OCI-LY3 (cell line): ENCODE results near the gene INTS3.
"Not testable (repeated sequence)": the region's sequence is repeated elsewhere in the genome, so short reads cannot be mapped to it uniquely, and the experiment has no call there.

Experiments used
- H2AFZ ChIP-seq: fragments of 200-600, 300-600 bp; shearing (Covaris generic); 2 replicates; pipeline ENCODE4 v1.6.0; 2014; ENCODE audit warnings: antibody characterized with exemption, low read depth, low read length
- H3K27ac ChIP-seq: fragments of 200-600, 300-600 bp; sonication (generic); 2 replicates; pipeline ENCODE4 v1.5.1; 2014; ENCODE audit warnings: mild to moderate bottlenecking, low read length, moderate library complexity, mixed read lengths
- H3K27me3 ChIP-seq: fragments of 200-600, 300-600 bp; sonication (generic); 2 replicates; pipeline ENCODE4 v1.6.1; 2014; ENCODE audit warnings: low read depth, low read length, mixed read lengths
- H3K36me3 ChIP-seq: fragments of 200-600, 300-600 bp; sonication (generic); replicated peaks from 2 replicates; pipeline ENCODE3; 2014; ENCODE audit warnings: low read depth, low read length, mixed read lengths
- H3K4me1 ChIP-seq: fragments of 300-600, 200-600 bp; sonication (generic); 2 replicates; pipeline ENCODE4 v1.6.1; 2014; ENCODE audit warnings: low read length, mixed read lengths
- H3K4me2 ChIP-seq: fragments of 200-600, 300-600 bp; sonication (generic); 2 replicates; pipeline ENCODE4 v1.6.1; 2014; ENCODE audit warnings: low read length, mixed read lengths
- H3K4me3 ChIP-seq: fragments of 300-600, 200-600 bp; sonication (generic); 2 replicates; pipeline ENCODE4 v1.5.1; 2014; ENCODE audit warnings: antibody characterized with exemption, mild to moderate bottlenecking, low read length, moderate library complexity
- H3K79me2 ChIP-seq: fragments of 300-600, 200-600 bp; shearing (Covaris generic); 2 replicates; pipeline ENCODE4 v1.6.1; 2014; ENCODE audit warnings: mild to moderate bottlenecking, low read length, mixed read lengths
- H3K9ac ChIP-seq: fragments of 300-600, 200-600 bp; shearing (Covaris generic); 2 replicates; pipeline ENCODE4 v1.6.0; 2014; ENCODE audit warnings: mild to moderate bottlenecking, low read length, moderate library complexity
- H3K9me3 ChIP-seq: fragments of 200-600, 300-600 bp; shearing (Covaris generic); 2 replicates; pipeline ENCODE4 v1.6.1; 2014; ENCODE audit warnings: low read length, mixed read lengths; ENCODE audit not compliant: insufficient read depth
- H4K20me1 ChIP-seq: fragments of 200-600, 300-600 bp; sonication (generic); 2 replicates; pipeline ENCODE4 v1.6.1; 2016; ENCODE audit warnings: low read length, mixed read lengths; ENCODE audit not compliant: insufficient read depth
- CTCF ChIP-seq: fragments of 200-600, 300-600 bp; sonication (generic); IDR thresholded peaks from 2 replicates; pipeline ENCODE4 v1.5.1; 2014; ENCODE audit warnings: antibody characterized with exemption, low read length, low read depth
- EZH2phosphoT487 ChIP-seq: fragments of 200-600 bp; shearing (Covaris generic); IDR thresholded peaks from 2 replicates; pipeline ENCODE4 v1.6.1; 2018; ENCODE audit warnings: antibody characterized with exemption, mixed run types, low read depth

Gene INTS3

GRCh38 chr1:153698923-153699714 is 28.7 kb upstream of the INTS3 start:
- Histone ChIP-seq H3K4me3 (no peak overlapping the region), H3K79me2 (no peaks in the 10 kb centered on the region), H3K4me2 (no peak overlapping the region), H3K27ac (no peak overlapping the region), H3K9me3 (no peaks in the 10 kb centered on the region), H2AFZ (no peak overlapping the region), H3K4me1 (no peaks in the 10 kb centered on the region), H4K20me1 (no peaks in the 10 kb centered on the region), H3K9ac (no peak overlapping the region), H3K27me3 (no peaks in the 10 kb centered on the region), H3K36me3 (no peaks in the 10 kb centered on the region)
- TF ChIP-seq EZH2phosphoT487 (no peak), CTCF (no peak)

- Histone ChIP-seq H2AFZ (no peak overlapping the region), H3K27ac (no peak overlapping the region)
Observed at GRCh38 chr1:153699768-153700167, 28.1 kb upstream of the INTS3 start.

DNA sequence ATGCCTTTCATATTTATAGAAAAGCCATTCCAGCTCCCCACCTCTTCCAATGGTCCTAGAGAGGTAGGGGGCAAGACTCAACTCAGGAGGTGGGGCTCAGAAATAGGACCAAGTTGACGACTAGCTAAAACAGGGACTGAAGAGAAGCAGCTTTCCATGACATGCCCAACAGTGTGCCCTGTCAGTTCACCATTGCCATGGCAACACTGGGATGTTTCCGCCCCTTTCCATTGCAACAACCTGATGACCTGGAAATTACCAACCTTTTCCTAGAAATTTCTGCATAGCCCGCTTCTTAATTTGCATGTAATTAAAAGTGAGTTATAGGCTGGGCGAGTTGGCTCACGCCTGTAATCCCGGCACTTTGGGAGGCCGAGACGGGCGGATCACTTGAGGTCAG is 22.4 kb upstream of the INTS3 start:
- no peak for TF ChIP-seq EZH2phosphoT487
- TF ChIP-seq CTCF: no peak
- Histone ChIP-seq H4K20me1 (no peaks in the 10 kb centered on the region), H3K4me3 (no peak overlapping the region), H3K9ac (no peak overlapping the region), H3K4me1 (no peaks in the 10 kb centered on the region), H3K36me3 (no peaks in the 10 kb centered on the region), H3K27ac (no peak overlapping the region), H3K9me3 (no peaks in the 10 kb centered on the region), H3K4me2 (no peak overlapping the region), H3K79me2 (no peaks in the 10 kb centered on the region), H2AFZ (no peak overlapping the region), H3K27me3 (no peaks in the 10 kb centered on the region)

More at GRCh38 chr1:153699768-153700167, 28.1 kb upstream of the INTS3 start:
- Histone ChIP-seq H3K27me3 (no peaks in the 10 kb centered on the region), H3K4me3 (no peak overlapping the region), H4K20me1 (no peaks in the 10 kb centered on the region), H3K9me3 (no peaks in the 10 kb centered on the region), H3K9ac (no peak overlapping the region), H3K36me3 (no peaks in the 10 kb centered on the region), H3K79me2 (no peaks in the 10 kb centered on the region), H3K4me1 (no peaks in the 10 kb centered on the region), H3K4me2 (no peak overlapping the region)
- TF ChIP-seq CTCF (no peak), EZH2phosphoT487 (no peak)

DNA sequence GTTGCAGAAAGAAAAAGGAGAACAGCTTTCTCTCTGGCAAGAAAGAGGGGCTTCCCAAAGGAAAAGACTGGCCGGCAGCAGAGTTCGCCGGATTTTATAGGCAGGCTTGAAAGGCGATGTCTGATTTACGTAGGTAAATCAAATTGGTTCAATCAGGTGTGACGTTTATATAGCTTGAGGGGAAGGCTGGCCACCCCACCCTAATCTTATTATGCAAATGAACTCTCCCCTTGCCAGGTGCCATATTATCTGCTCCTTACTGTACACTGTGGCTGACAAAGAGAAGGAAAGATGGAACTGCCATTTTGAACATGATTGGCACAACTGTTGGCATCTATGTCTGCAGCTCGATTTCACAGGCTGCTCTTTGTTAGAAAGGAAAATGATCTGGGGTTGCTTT is 16.8 kb upstream of the INTS3 start:
- no peak for TF ChIP-seq CTCF
- no peak for TF ChIP-seq EZH2phosphoT487
- H4K20me1 ChIP-seq: no peaks in the 10 kb centered on the region
- no peaks in the 10 kb centered on the region for H3K27me3 ChIP-seq
- H3K9ac ChIP-seq: no peak overlapping the region
- H3K9me3 ChIP-seq: no peaks in the 10 kb centered on the region
- no peaks in the 10 kb centered on the region for H3K79me2 ChIP-seq
- no peak overlapping the region for H3K27ac ChIP-seq
- no peak overlapping the region for H3K4me3 ChIP-seq
- H2AFZ ChIP-seq: no peak overlapping the region
- no peaks in the 10 kb centered on the region for H3K36me3 ChIP-seq
- H3K4me2 ChIP-seq: no peak overlapping the region
- H3K4me1 ChIP-seq: no peaks in the 10 kb centered on the region

- H4K20me1 ChIP-seq, H3K27ac ChIP-seq, H3K4me2 ChIP-seq, H3K79me2 ChIP-seq, H2AFZ ChIP-seq, H3K9me3 ChIP-seq, H3K36me3 ChIP-seq, H3K9ac ChIP-seq, H3K27me3 ChIP-seq, H3K4me1 ChIP-seq, H3K4me3 ChIP-seq: not testable (repeated sequence)
Observed at GRCh38 chr1:153716211-153716610, 11.6 kb upstream of the INTS3 start.
